ENCODE data around the gene CTAGE4. TPM values are rescaled to one million over a fixed set of nuclear protein-coding genes. Genes with fewer than 3 reads are reported as not detected.
"Not testable (repeated sequence)": the region's sequence is repeated elsewhere in the genome, so short reads cannot be mapped to it uniquely, and the experiment has no call there.

Gene CTAGE4
- total RNA-seq, 1 donor from 2014 or later, result not detected

DNA sequence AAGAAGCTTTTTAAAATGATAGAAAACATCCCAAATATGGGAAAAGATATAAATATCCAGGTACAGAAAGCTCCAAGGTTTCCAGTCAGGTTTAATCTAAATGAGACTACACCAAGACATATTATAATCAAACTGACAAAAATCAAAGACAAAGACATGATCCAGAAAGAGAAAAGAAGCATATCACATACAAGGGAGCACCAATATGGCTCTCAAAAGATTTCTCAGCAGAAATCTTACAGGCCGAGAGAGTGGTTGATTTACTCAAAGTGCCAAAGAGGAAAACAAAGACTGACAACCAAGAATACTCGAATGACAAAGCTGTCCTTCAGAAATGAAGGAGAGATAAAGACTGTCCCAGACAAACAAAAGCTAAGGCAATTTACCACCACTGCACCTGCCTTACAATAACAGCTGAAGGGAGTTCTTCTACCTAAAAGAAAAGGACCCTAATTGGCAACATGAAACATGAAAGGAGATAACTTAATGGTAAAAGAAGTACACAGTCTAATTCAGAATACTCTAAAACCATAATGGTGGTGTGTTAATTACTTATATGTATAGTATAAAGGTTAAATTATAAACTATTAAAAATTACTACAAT lies 34.9 kb upstream of the CTAGE4 start:
- Mint-ChIP-seq H3K27ac (ENCODE audit: unreplicated experiment) (no peak overlapping the region), H3K4me3 (no peak overlapping the region), H3K4me1 (no peaks in the 10 kb centered on the region), H3K36me3 (ENCODE audit: low read depth) (peaks cover 6% of the 10 kb centered on the region), H3K27me3 (ENCODE audit: low read depth) (peaks cover 10% of the 10 kb centered on the region), H3K9me3 (peaks cover 25% of the 10 kb centered on the region)
- no peak for DNase-seq (ENCODE audit: low read depth, low spot score)
- TF ChIP-seq, protein P1, sequence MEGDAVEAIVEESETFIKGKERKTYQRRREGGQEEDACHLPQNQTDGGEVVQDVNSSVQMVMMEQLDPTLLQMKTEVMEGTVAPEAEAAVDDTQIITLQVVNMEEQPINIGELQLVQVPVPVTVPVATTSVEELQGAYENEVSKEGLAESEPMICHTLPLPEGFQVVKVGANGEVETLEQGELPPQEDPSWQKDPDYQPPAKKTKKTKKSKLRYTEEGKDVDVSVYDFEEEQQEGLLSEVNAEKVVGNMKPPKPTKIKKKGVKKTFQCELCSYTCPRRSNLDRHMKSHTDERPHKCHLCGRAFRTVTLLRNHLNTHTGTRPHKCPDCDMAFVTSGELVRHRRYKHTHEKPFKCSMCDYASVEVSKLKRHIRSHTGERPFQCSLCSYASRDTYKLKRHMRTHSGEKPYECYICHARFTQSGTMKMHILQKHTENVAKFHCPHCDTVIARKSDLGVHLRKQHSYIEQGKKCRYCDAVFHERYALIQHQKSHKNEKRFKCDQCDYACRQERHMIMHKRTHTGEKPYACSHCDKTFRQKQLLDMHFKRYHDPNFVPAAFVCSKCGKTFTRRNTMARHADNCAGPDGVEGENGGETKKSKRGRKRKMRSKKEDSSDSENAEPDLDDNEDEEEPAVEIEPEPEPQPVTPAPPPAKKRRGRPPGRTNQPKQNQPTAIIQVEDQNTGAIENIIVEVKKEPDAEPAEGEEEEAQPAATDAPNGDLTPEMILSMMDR (conservative IDR thresholded peaks at IDR 0.05), result no peak

DNA sequence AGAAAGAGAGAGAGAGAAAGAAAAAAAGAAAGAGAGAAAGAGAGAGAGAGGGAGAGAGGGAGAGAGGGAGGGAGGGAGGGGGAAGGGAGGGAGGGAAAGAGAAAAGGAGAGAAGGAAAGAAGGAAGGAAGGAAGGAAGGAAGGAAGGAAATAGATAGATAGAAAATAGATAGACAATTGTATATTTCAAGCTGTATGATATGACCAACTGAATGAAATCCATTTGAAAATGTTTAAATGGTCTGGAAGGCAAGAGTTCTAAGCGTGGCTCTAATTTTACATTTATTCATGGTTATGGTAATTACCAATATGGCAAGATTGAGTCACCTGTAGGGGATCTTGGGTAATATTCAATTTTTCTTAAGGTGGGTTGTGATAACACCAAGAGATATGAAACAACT lies 24.4 kb upstream of the CTAGE4 start:
- TF ChIP-seq, protein P1 (conservative IDR thresholded peaks at IDR 0.05), result no peak
- Mint-ChIP-seq H3K9me3 (no peaks in the 10 kb centered on the region), H3K27me3 (ENCODE audit: low read depth) (peaks cover 17% of the 10 kb centered on the region), H3K36me3 (ENCODE audit: low read depth) (no peaks in the 10 kb centered on the region), H3K4me1 (no peaks in the 10 kb centered on the region), H3K27ac (ENCODE audit: unreplicated experiment) (no peak overlapping the region), H3K4me3 (no peak overlapping the region)
- DNase-seq (ENCODE audit: low read depth, low spot score), result no peak

DNA sequence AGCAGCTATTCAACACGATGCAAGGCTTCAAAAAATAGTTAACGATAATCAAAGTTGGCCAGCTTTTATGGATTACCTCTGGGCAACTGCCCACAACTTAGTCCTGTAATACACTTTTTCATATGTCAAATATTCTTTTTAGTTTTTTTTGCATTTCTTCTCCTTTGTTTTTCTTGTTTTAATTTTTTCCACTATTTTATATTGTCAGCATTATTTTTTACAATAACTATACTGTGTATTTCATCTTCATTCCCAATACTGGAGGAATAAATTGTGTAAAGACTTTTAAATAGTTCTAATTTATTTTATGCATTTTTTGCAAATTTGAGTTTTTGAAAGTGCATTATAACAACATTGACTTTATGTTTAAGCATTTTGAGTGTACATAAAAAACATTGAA lies 18.5 kb upstream of the CTAGE4 start:
- no peaks in the 10 kb centered on the region for H3K4me1 Mint-ChIP-seq
- TF ChIP-seq, protein P1 (conservative IDR thresholded peaks at IDR 0.05), result no peak
- H3K4me3 Mint-ChIP-seq, result no peak overlapping the region
- peaks cover 8% of the 10 kb centered on the region for H3K27me3 Mint-ChIP-seq (ENCODE audit: low read depth)
- H3K9me3 Mint-ChIP-seq, result peaks cover 2% of the 10 kb centered on the region
- no peak for DNase-seq (ENCODE audit: low read depth, low spot score)
- no peaks in the 10 kb centered on the region for H3K36me3 Mint-ChIP-seq (ENCODE audit: low read depth)
- no peak overlapping the region for H3K27ac Mint-ChIP-seq (ENCODE audit: unreplicated experiment)

DNA sequence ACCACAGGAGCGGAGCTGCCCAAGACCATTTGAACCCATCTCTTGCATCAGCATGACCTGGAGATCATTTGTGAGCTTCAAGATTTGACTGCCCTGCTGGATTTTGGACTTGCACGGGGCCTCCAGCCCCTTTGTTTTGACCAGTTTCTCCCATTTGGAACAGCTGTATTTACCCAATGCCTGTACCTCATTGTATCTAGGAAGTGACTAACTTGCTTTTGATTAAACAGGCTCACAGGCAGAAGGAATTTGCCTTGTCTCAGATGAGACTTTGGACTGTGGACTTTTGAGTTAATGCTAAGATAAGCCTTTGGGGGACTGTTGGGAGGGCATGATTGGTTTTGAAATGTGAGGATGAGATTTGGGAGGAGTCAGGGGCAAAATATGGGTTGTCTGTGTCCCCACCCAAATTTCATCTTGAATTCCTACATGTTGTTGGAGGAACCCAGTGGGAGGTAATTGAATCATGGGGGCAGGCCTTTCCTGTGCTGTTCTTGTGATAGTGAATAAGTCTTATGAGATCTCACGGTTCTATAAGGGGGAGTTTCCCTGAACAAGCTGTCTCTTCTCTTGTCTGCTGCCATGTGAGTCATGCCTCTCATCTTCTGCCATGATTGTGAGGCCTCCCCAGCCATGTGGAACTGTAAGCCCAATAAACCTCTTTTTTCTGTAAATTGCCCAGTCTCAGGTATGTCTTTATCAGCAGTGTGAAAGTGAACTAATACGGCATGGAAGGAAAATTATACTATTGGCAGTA lies 11.5 kb upstream of the CTAGE4 start:
- not testable (repeated sequence) for H3K4me1 Mint-ChIP-seq; H3K4me3 Mint-ChIP-seq; DNase-seq (ENCODE audit: low read depth, low spot score); H3K9me3 Mint-ChIP-seq; H3K27me3 Mint-ChIP-seq (ENCODE audit: low read depth); H3K36me3 Mint-ChIP-seq (ENCODE audit: low read depth)
- H3K27ac Mint-ChIP-seq (ENCODE audit: unreplicated experiment), result peak overlapping the region; percentile 46

DNA sequence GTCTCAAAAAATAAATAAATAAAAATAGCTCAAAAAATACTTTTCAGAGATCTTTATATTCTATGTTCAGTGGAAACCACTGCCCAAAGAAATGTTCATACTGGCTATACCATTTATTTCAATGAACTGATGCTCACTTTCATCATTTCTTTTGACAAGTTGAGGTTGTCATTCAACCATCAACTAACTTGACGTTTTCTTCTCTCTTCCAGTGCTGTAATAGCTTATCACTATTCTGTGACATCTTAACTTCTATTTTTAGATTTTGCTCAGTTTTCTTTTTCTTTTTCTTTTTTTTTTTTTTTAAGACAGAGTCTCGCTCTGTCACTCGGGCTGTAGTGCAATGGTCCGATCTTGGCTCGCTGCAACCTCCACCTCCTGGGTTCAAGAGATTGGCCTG lies 8.7 kb upstream of the CTAGE4 start:
- DNase-seq (ENCODE audit: low read depth, low spot score), result no peak
- no peak overlapping the region for H3K27ac Mint-ChIP-seq (ENCODE audit: unreplicated experiment)

More for the DNA sequence above, 8.7 kb upstream of the CTAGE4 start:
- H3K4me1 Mint-ChIP-seq, result no peaks in the 10 kb centered on the region
- no peaks in the 10 kb centered on the region for H3K36me3 Mint-ChIP-seq (ENCODE audit: low read depth)
- TF ChIP-seq, protein P1 (conservative IDR thresholded peaks at IDR 0.05), result no peak
- peaks cover 7% of the 10 kb centered on the region for H3K27me3 Mint-ChIP-seq (ENCODE audit: low read depth)
- H3K4me3 Mint-ChIP-seq, result no peak overlapping the region
- peaks cover 6% of the 10 kb centered on the region for H3K9me3 Mint-ChIP-seq

All from neural crest cell (in vitro differentiated cells).